Spleen (tissue), 11 donors: ENCODE measurements around the gene BCAR3. TPM values are rescaled to one million over a fixed set of nuclear protein-coding genes. Genes with fewer than 3 reads are reported as not detected.

ENCODE experiments used
- DNase-seq: peaks from one replicate; pipeline ENCODE4 v3.0.0-alpha.2; 2020
- H3K27ac ChIP-seq, 8 donors: fragments of 200-600 bp; sonication (generic) in 7 of 8; 1 replicate in 4 of 8; 2 replicates in 4 of 8; pipeline versions ENCODE4 v1.5.0 to v1.8.0; 2016 to 2021; ENCODE audit warnings: inconsistent platforms in 4 of 8, mild to moderate bottlenecking in 4 of 8, moderate library complexity in 1 of 8
- H3K27me3 ChIP-seq, 7 donors: fragments of 200-600 bp; sonication (generic) in 6 of 7; replicated peaks in 1 of 7; 1 replicate in 4 of 7; 2 replicates in 3 of 7; pipeline versions ENCODE4 v1.5.0 to v1.8.0; 2016 to 2021; ENCODE audit warnings: inconsistent platforms in 3 of 7, mild to moderate bottlenecking in 1 of 7
- H3K36me3 ChIP-seq, 6 donors: fragments of 200-600 bp; sonication (generic) in 5 of 6; 1 replicate in 4 of 6; 2 replicates in 2 of 6; pipeline versions ENCODE4 v1.5.0 to v1.8.0; 2016 to 2021; ENCODE audit warnings: inconsistent platforms in 2 of 6
- H3K4me1 ChIP-seq, 6 donors: fragments of 200-600 bp; sonication (generic) in 5 of 6; 1 replicate in 3 of 6; 2 replicates in 3 of 6; pipeline versions ENCODE4 v1.5.0 to v1.8.0; 2016 to 2021; ENCODE audit warnings: inconsistent platforms in 3 of 6
- H3K4me3 ChIP-seq, 8 donors: fragments of 200-600 bp; sonication (generic) in 7 of 8; 1 replicate in 4 of 8; 2 replicates in 4 of 8; pipeline versions ENCODE4 v1.5.0 to v1.8.0; 2016 to 2021; ENCODE audit warnings: inconsistent platforms in 4 of 8, mild to moderate bottlenecking in 4 of 8, moderate library complexity in 2 of 8
- H3K9me3 ChIP-seq, 8 donors: fragments of 200-600 bp; sonication (generic) in 7 of 8; 1 replicate in 4 of 8; 2 replicates in 4 of 8; pipeline versions ENCODE4 v1.5.0 to v1.8.0; 2016 to 2021; ENCODE audit warnings: inconsistent platforms in 4 of 8
- CTCF ChIP-seq, 11 experiments: fragments of 200-600 bp in 7 of 11; fragments of 450-650 bp in 4 of 11; sonication (generic) in 4 of 11; IDR thresholded peaks in 8 of 11; conservative IDR thresholded peaks in 3 of 11; 1 replicate in 7 of 11; 2 replicates in 4 of 11; pipeline versions ENCODE4 v1.4.0 to v1.8.0; 2016 to 2021; ENCODE audit warnings: antibody characterized with exemption in 11 of 11, inconsistent platforms in 4 of 11, mild to moderate bottlenecking in 1 of 11
- POLR2A ChIP-seq, 3 donors: fragments of 450-650 bp; IDR thresholded peaks; one replicate each; pipeline ENCODE4 v1.5.1; 2017; ENCODE audit warnings: antibody characterized with exemption in 3 of 3, mild to moderate bottlenecking in 1 of 3
- POLR2AphosphoS5 ChIP-seq, 3 donors: sonication (generic); formaldehyde crosslinking; IDR thresholded peaks; one replicate each; pipeline ENCODE4 v1.5.1; 2017; ENCODE audit warnings: antibody characterized with exemption in 3 of 3
- WGBS, 5 donors: extraction: QIAGEN DNeasy Blood & Tissue Kit in 3 of 5; methylation state at CpG; one replicate each; pipeline versions ENCODE4 v1.1.5 to v1.1.7; 2013 to 2018; 5-methylcytosine and 5-hydroxymethylcytosine counted together
- intact Hi-C: fragments of 100-400 bp; cut with DNase I; formaldehyde crosslinking; loops from one replicate; pipeline ENCODE4 v1.15.0; 2023; ENCODE audit warnings: low total_unique reads
- polyA plus RNA-seq, 3 donors: library from polyadenylated mRNA; stranded (reverse); fragments of 200-250 nt; gene quantifications; one replicate each; pipeline ENCODE4 v1.2.1, GENCODE V29; 2013
- total RNA-seq, 7 donors: library from RNA; depleted of rRNA in 3 of 7; stranded (reverse); fragments of >200 nt in 3 of 7; fragmentation: NEBNext Ultra II Directional in 4 of 7; extraction: Animal tissue kit (Norgen Biotek cat#: 25700) in 4 of 7; gene quantifications; one replicate each; pipeline versions ENCODE4 v1.1.0 to v1.2.1, GENCODE V29; 2016 to 2021
- donor health status: healthy with polysubstance abuse.
- donor health status: DM: no; HTN: no; CAD: no; lungs with moderate emphysema.
- donor health status: DM: no; HTN: no; CAD: no.
- donor health status: Bipolar disorder and iron deficiency.
- donor health status: healthy.
- donor health status: DM: no; HTN: no; CAD: no.
- donor health status: DM: yes; HTN: yes; CAD: no.

BCAR3 gene
- total and polyA plus RNA-seq, 10 donors = 3.5 to 18.0 (median 11.8) TPM

- intact Hi-C loops = no loop called here
- H3K4me3 ChIP-seq = no peak overlapping the region
- peaks cover 0 to 18% (median 12%) of the 10 kb centered on the region in 6 donors for H3K4me1 ChIP-seq
- H3K36me3 ChIP-seq = peaks cover 0 to 72% (median 19%) of the 10 kb centered on the region in 6 donors
- DNase-seq = no peak
- no peak overlapping the region for H3K27ac ChIP-seq
- H3K27me3 ChIP-seq = no peaks in the 10 kb centered on the region
- 87 to 97% (median 95%) methylated on average over 5 of the region's 5 CpGs for WGBS, 5 donors
- H3K9me3 ChIP-seq = no peaks in the 10 kb centered on the region
- TF ChIP-seq POLR2AphosphoS5 (IDR thresholded peaks at IDR 0.05) (no peak), POLR2A (IDR thresholded peaks at IDR 0.05) (no peak), CTCF (IDR thresholded peaks at IDR 0.05 in 8 of 11, conservative IDR thresholded peaks at IDR 0.05 in 3 of 11) (no peak)
Measured at GRCh38 chr1:93587354-93587753, 94.3 kb downstream of the BCAR3 start.

DNA sequence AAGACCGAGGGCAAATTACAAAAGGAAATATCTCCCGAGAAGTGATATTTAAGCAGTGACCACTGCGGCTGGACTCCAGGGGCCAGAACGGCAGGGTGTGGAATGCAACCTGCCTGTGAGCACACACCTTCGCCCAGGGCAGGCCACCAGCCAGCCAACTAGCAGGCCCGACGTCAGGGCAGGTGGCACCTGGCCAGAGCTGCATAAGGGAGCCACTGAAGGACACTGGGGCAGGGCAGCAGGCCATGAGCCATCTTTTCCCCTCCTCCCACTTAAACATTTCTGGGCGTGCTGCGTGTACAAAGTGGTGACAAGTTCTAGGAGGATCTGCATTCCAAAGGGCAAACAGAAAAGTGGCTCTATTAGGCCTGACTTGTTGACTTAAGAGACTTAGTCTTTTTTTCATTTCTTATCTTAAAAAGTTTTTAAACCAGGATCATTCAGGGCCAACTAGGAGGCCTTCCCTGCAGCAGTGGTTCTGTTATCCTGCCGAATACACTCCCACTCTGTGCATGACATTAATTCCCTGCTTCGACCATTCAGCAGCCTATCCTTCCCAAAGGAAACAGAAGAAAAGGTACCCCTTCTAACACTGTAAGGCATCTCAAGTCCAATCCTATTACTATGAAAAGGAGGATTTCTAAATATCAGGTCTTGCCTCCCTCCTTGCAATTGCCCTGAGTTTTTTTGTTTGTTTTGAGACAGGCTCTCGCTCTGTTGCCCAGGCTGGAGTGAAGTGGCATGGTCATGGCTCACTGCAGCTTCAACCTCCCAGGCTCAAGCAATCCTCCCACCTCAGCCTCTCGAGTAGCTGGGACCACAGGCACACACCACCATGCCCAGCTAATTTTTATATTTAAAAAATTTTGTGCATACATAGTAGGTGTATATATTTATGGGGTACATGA is 96.3 kb downstream of the BCAR3 start:
- DNase-seq = peak; percentile 67
- no peak for TF ChIP-seq POLR2A (IDR thresholded peaks at IDR 0.05)
- no peak for TF ChIP-seq CTCF (IDR thresholded peaks at IDR 0.05 in 8 of 11, conservative IDR thresholded peaks at IDR 0.05 in 3 of 11)
- TF ChIP-seq POLR2AphosphoS5 (IDR thresholded peaks at IDR 0.05) = peak in 1 of 3 donors; percentile 17
- Histone ChIP-seq H3K4me3 (no peak overlapping the region), H3K27ac (peak overlapping the region in 1 of 8 donors; percentile 17), H3K36me3 (peaks cover 0 to 84% (median 26%) of the 10 kb centered on the region in 6 donors), H3K27me3 (no peaks in the 10 kb centered on the region), H3K4me1 (peaks cover 0 to 3% (median 0%) of the 10 kb centered on the region in 6 donors), H3K9me3 (no peaks in the 10 kb centered on the region)
- 79 to 87% (median 84%) methylated on average over 13 of the region's 13 CpGs for WGBS, 5 donors
- intact Hi-C loops = no loop called here

DNA sequence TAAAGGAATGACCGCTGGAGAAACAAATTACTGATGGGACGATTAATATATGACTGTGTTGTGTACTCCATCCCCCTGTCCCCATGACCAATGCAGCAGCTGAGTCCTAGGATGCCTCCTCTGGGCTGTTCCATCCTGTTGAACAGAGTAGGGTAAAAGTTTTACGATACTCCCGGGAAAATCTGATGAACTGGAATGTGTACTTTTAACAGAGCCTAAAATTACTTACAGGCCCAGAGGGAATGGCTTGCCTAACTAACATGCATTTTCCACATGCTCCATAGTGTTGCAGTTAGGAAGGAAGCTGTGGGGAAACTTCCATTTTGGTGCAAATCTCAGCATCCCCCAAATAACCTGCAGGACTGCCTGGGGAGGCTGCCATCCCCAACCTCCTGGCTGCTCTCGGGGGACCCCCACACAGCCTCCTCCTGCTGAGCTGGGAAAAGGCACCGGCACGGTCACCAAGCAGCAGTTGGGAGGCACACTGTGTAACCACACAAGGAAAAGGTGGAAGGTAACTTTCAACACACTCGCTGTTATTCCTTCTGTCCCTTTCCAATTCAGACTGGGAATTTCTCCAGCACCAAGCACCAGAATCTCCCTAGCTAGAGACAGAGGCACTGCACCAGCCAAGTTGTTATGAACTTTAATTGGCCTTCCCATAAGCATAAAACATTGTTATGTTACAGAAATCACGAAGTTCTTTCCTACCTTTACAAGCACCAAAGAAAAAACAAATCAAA is 97.2 kb downstream of the BCAR3 start:
- H3K4me1 ChIP-seq = peaks cover 0 to 3% (median 0%) of the 10 kb centered on the region in 6 donors
- peak; percentile 29 for DNase-seq
- no peaks in the 10 kb centered on the region for H3K27me3 ChIP-seq
- peak overlapping the region in 1 of 8 donors; percentile 17 for H3K27ac ChIP-seq
- WGBS, 5 donors = 81 to 93% (median 85%) methylated on average over 8 to 9 of the region's 9 CpGs
- TF ChIP-seq CTCF (IDR thresholded peaks at IDR 0.05 in 8 of 11, conservative IDR thresholded peaks at IDR 0.05 in 3 of 11) (no peak), POLR2AphosphoS5 (IDR thresholded peaks at IDR 0.05) (no peak), POLR2A (IDR thresholded peaks at IDR 0.05) (no peak)
- intact Hi-C loops = no loop called here
- no peaks in the 10 kb centered on the region for H3K9me3 ChIP-seq
- H3K4me3 ChIP-seq = no peak overlapping the region
- peaks cover 0 to 82% (median 26%) of the 10 kb centered on the region in 6 donors for H3K36me3 ChIP-seq
